SU-DHL-6 (cell line): Measurements from ENCODE around the gene SHISA4.

Experiments
- CTCF ChIP-seq: fragments of 200-600 bp; sonication (generic); IDR thresholded peaks from one replicate; pipeline ENCODE4 v1.5.1; 2017; ENCODE audit warnings: antibody characterized with exemption, mild to moderate bottlenecking, low read length, moderate library complexity; ENCODE audit not compliant: insufficient read depth, poor library complexity, severe bottlenecking
- EZH2phosphoT487 ChIP-seq: fragments of 200-600 bp; sonication (generic), shearing (Covaris generic); conservative IDR thresholded peaks from 2 replicates; pipeline ENCODE4 v1.6.1; 2018; ENCODE audit warnings: mild to moderate bottlenecking, antibody characterized with exemption, low read length, moderate library complexity, mixed read lengths

- no peak for TF ChIP-seq CTCF
- no peak for TF ChIP-seq EZH2phosphoT487
These were observed 25.9 kb downstream of the SHISA4 start for GRCh38 chr1:201914456-201915235.
